Stomach (tissue), 4 donors: ENCODE results near the gene PANK2.

ENCODE experiments used
- POLR2A ChIP-seq, 4 donors: fragments of 450-650 bp; IDR thresholded peaks; one replicate each; pipeline ENCODE4 v1.6.1; 2016; ENCODE audit warnings: antibody characterized with exemption in 4 of 4, control low read depth in 2 of 4, mild to moderate bottlenecking in 1 of 4, moderate library complexity in 1 of 4
- POLR2AphosphoS5 ChIP-seq, 3 donors: sonication (generic); formaldehyde crosslinking; IDR thresholded peaks; one replicate each; pipeline ENCODE4 v1.6.1; 2016; ENCODE audit warnings: antibody characterized with exemption in 3 of 3
- TF ChIP-seq, protein P1 (sequence below), 7 experiments: fragments of 450-650 bp in 4 of 7; fragments of 200-600 bp in 3 of 7; sonication (generic) in 3 of 7; IDR thresholded peaks; one replicate each; pipeline ENCODE4 v1.5.1; 2016 to 2019; ENCODE audit warnings: antibody characterized with exemption in 7 of 7, control low read depth in 2 of 7, mild to moderate bottlenecking in 1 of 7

DNA sequence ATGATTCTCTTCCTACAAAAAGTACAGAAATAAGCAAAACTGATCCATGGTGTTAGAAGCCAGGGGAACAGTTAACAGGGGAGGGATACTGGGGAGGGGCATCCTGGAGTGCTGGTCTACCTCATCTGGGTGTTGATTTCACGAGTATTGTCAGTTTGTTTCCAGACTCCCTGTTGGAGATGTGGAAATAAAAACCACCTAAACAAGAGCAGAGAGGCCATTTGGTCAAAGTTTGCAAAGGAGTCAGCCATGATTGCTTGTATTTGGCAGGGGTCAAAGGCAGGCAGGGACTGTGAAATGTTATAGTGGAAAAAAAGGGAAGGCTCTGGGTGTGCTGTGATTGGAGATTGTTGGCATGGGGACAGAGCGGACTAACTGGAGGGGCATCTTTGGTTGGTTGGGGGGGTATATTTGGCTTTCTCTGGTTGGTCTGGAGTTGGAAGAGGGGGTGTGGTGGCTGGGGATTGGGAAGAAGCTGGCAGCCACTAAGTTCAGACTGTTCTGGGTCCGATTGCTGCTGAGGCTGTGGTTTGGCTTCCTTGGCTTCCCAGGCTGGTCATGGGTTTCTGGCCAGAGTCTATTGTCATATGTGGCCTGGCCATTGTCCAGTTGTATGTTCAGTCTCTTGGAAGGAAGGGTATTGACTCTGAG, 14.9 kb upstream of the PANK2 start:
- TF ChIP-seq, protein P1, sequence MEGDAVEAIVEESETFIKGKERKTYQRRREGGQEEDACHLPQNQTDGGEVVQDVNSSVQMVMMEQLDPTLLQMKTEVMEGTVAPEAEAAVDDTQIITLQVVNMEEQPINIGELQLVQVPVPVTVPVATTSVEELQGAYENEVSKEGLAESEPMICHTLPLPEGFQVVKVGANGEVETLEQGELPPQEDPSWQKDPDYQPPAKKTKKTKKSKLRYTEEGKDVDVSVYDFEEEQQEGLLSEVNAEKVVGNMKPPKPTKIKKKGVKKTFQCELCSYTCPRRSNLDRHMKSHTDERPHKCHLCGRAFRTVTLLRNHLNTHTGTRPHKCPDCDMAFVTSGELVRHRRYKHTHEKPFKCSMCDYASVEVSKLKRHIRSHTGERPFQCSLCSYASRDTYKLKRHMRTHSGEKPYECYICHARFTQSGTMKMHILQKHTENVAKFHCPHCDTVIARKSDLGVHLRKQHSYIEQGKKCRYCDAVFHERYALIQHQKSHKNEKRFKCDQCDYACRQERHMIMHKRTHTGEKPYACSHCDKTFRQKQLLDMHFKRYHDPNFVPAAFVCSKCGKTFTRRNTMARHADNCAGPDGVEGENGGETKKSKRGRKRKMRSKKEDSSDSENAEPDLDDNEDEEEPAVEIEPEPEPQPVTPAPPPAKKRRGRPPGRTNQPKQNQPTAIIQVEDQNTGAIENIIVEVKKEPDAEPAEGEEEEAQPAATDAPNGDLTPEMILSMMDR (IDR thresholded peaks at IDR 0.05): no peak
- TF ChIP-seq POLR2A (IDR thresholded peaks at IDR 0.05): no peak
- TF ChIP-seq POLR2AphosphoS5 (IDR thresholded peaks at IDR 0.05): no peak
